Measurements from ENCODE around the gene ZNF436. TPM values are rescaled to one million over a fixed set of nuclear protein-coding genes. Genes with fewer than 3 reads are reported as not detected.

ZNF436 gene
- total and polyA plus RNA-seq, 2 of the 13 experiments (the other 11 are each of a cell fraction or from before 2014, with no cell fraction given): 4.3 to 9.9 TPM

DNA sequence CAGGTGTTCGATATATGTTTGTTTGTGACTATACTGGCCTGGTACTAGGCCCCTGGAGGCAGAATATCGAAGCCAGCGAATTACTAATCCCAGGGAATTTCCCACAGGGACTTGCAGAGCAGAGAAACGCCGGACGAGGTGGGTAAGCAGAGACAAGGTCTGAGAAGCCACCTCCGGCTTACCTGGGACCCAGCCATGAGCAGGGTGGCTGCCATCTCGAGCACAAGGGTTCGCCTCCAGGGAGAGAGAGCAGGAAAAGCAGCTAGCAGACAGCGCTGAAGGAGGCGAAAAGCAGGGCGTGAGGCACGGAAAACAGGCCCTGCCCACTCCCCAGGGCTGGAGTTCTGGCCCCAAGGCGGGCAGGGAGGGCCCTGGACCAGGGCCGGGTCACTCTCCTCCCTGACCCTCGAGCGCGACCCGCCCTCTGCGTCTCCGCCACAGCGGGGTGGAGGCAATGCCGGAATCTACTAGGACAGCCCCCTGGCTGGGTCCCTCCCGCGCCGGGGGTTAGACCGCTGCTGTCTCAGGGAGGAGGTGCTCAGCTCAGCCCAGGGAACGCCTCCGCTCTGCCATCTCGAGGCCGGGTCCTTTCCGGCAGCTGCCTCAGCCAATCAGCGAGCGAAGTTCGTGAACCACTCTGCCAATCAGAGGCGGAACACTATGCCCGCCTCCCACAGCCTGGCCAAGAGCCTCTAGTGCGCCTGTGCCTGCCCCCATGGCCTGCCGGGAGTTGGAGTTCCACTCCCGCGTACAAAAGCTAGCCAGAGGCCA is 1.7 kb downstream of the ZNF436 start (continued):
- TF ChIP-seq POGZ (CRISPR knock-in tag; IDR thresholded peaks at IDR 0.05) (0 out of 2 replicates have a peak, but pooled peaks have one; percentile 49), RXRB (CRISPR knock-in tag; IDR thresholded peaks at IDR 0.05; ENCODE audit: borderline replicate concordance) (peak; percentile 59; the same call in 1 of the 2 replicates), SMAD9 (CRISPR knock-in tag; IDR thresholded peaks at IDR 0.05) (no peak), ZNF792 (CRISPR knock-in tag; IDR thresholded peaks at IDR 0.05) (no peak), ZNF577 (CRISPR knock-in tag; IDR thresholded peaks at IDR 0.05; ENCODE audit: borderline replicate concordance, low read depth) (no peak), KMT2B (CRISPR knock-in tag; IDR thresholded peaks at IDR 0.05) (no peak), ZNF558 (CRISPR knock-in tag; IDR thresholded peaks at IDR 0.05; ENCODE audit: borderline replicate concordance) (no peak), SIN3A (IDR thresholded peaks at IDR 0.05; ENCODE audit: borderline replicate concordance, low read depth, low read length) (peak; percentile 87; the same call in 1 of the 2 replicates), ZFP82 (CRISPR knock-in tag; IDR thresholded peaks at IDR 0.05; ENCODE audit: borderline replicate concordance) (no peak), ZNF652 (CRISPR knock-in tag; IDR thresholded peaks at IDR 0.05; ENCODE audit: borderline replicate concordance, low read depth) (no peak), SMAD3 (CRISPR knock-in tag; IDR thresholded peaks at IDR 0.05) (0 out of 2 replicates have a peak, but pooled peaks have one; percentile 13), ZNF614 (CRISPR knock-in tag; IDR thresholded peaks at IDR 0.05; ENCODE audit: borderline replicate concordance) (peak; percentile 31; the same call in 1 of the 2 replicates), ZNF333 (CRISPR knock-in tag; IDR thresholded peaks at IDR 0.05; ENCODE audit: borderline replicate concordance) (no peak), GATAD1 (CRISPR knock-in tag; IDR thresholded peaks at IDR 0.05) (0 out of 2 replicates have a peak, but pooled peaks have one; percentile 50), ZNF292 (CRISPR knock-in tag; IDR thresholded peaks at IDR 0.05; ENCODE audit: borderline replicate concordance, low read depth) (peak; percentile 46; the same call in 1 of the 2 replicates), ZNF550 (CRISPR knock-in tag; IDR thresholded peaks at IDR 0.05; ENCODE audit: borderline replicate concordance) (no peak), BRD4 (CRISPR knock-in tag; IDR thresholded peaks at IDR 0.05) (0 out of 2 replicates have a peak, but pooled peaks have one; percentile 41), NR2F1 (CRISPR knock-in tag; IDR thresholded peaks at IDR 0.05) (peak; percentile 51 to 58; a peak in 3 of 4 replicates), ZNF713 (CRISPR knock-in tag; IDR thresholded peaks at IDR 0.05) (no peak), SUZ12 (IDR thresholded peaks at IDR 0.05; ENCODE audit: low read depth, low read length) (peak; percentile 74), SPEN (CRISPR knock-in tag; IDR thresholded peaks at IDR 0.05; ENCODE audit: low read depth) (no peak; the same call in 1 of the 2 replicates), ELF3 (CRISPR knock-in tag; IDR thresholded peaks at IDR 0.05) (peak; percentile 24; the same call in 1 of the 2 replicates), ZNF746 (CRISPR knock-in tag; IDR thresholded peaks at IDR 0.05) (peak; percentile 23; the same call in 1 of the 2 replicates), ZNF782 (CRISPR knock-in tag; IDR thresholded peaks at IDR 0.05; ENCODE audit: borderline replicate concordance) (0 out of 2 replicates have a peak, but pooled peaks have one; percentile 9)
- TF ChIP-seq, protein P1, sequence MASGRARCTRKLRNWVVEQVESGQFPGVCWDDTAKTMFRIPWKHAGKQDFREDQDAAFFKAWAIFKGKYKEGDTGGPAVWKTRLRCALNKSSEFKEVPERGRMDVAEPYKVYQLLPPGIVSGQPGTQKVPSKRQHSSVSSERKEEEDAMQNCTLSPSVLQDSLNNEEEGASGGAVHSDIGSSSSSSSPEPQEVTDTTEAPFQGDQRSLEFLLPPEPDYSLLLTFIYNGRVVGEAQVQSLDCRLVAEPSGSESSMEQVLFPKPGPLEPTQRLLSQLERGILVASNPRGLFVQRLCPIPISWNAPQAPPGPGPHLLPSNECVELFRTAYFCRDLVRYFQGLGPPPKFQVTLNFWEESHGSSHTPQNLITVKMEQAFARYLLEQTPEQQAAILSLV (CRISPR knock-in tag; IDR thresholded peaks at IDR 0.05; ENCODE audit: borderline replicate concordance): no peak
- TF ChIP-seq, protein P2, sequence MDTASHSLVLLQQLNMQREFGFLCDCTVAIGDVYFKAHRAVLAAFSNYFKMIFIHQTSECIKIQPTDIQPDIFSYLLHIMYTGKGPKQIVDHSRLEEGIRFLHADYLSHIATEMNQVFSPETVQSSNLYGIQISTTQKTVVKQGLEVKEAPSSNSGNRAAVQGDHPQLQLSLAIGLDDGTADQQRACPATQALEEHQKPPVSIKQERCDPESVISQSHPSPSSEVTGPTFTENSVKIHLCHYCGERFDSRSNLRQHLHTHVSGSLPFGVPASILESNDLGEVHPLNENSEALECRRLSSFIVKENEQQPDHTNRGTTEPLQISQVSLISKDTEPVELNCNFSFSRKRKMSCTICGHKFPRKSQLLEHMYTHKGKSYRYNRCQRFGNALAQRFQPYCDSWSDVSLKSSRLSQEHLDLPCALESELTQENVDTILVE (CRISPR knock-in tag; IDR thresholded peaks at IDR 0.05): 0 out of 2 replicates have a peak, but pooled peaks have one; percentile 13

Data from HepG2 (cell line).